GM12892 (cell line): Measurements from ENCODE around the gene SCIN.
"Not testable (repeated sequence)": the region's sequence is repeated elsewhere in the genome, so short reads cannot be mapped to it uniquely, and the experiment has no call there.

Experiments
- POLR2A ChIP-seq: IDR thresholded peaks from 2 replicates; pipeline ENCODE4 v1.6.1; 2011; ENCODE audit warnings: low read depth, low read length, control low read depth
- POLR2AphosphoS5 ChIP-seq: IDR thresholded peaks from 2 replicates; pipeline ENCODE4 v1.6.1; 2011; ENCODE audit warnings: low read depth, low read length, control low read depth
- TAF1 ChIP-seq: IDR thresholded peaks from 2 replicates; pipeline ENCODE4 v1.6.1; 2011; ENCODE audit warnings: low read depth, mild to moderate bottlenecking, control low read depth, low read length, borderline replicate concordance

- TF ChIP-seq POLR2A, POLR2AphosphoS5, TAF1: not testable (repeated sequence)
Observed at GRCh38 chr7:12645212-12645611, 74.7 kb downstream of the SCIN start.
